Liver (tissue), 9 donors: ENCODE data around the gene FLNA. TPM values are rescaled to one million over a fixed set of nuclear protein-coding genes. Genes with fewer than 3 reads are reported as not detected.

Experiments
- DNase-seq: peaks from one replicate; pipeline ENCODE4 v3.0.0-alpha.2; 2017; ENCODE audit warnings: low spot score
- H3K27ac ChIP-seq, 2 donors: one replicate each; pipeline ENCODE4 v1.7.0; 2013; ENCODE audit warnings: inconsistent platforms in 2 of 2, low read length in 2 of 2, control low read depth in 1 of 2, low read depth in 1 of 2, mild to moderate bottlenecking in 1 of 2
- H3K27me3 ChIP-seq, 4 donors: one replicate each; pipeline versions ENCODE4 v1.6.1 to v1.7.0; 2013; ENCODE audit warnings: low read length in 3 of 4, inconsistent platforms in 1 of 4, mild to moderate bottlenecking in 1 of 4, moderate library complexity in 1 of 4; ENCODE audit not compliant: control insufficient read depth in 4 of 4, insufficient read depth in 4 of 4
- H3K36me3 ChIP-seq, 4 donors: one replicate each; pipeline versions ENCODE4 v1.6.1 to v1.7.0; 2013; ENCODE audit warnings: low read length in 3 of 4, mild to moderate bottlenecking in 3 of 4, low read depth in 1 of 4, moderate library complexity in 1 of 4; ENCODE audit not compliant: control insufficient read depth in 4 of 4, insufficient read depth in 3 of 4
- H3K4me1 ChIP-seq, 4 donors: one replicate each; pipeline versions ENCODE4 v1.6.1 to v1.7.0; 2013; ENCODE audit warnings: low read length in 3 of 4, mild to moderate bottlenecking in 3 of 4, moderate library complexity in 1 of 4; ENCODE audit not compliant: control insufficient read depth in 4 of 4, insufficient read depth in 4 of 4
- H3K4me3 ChIP-seq, 3 donors: one replicate each; pipeline versions ENCODE4 v1.6.1 to v1.7.0; 2013; ENCODE audit warnings: low read length in 3 of 3, control low read depth in 1 of 3, low read depth in 1 of 3, mild to moderate bottlenecking in 1 of 3
- H3K9ac ChIP-seq, 2 donors: one replicate each; pipeline ENCODE4 v1.7.0; 2013; ENCODE audit warnings: low read length in 2 of 2, mild to moderate bottlenecking in 2 of 2, moderate library complexity in 2 of 2, control low read depth in 1 of 2, low read depth in 1 of 2
- H3K9me3 ChIP-seq, 4 donors: one replicate each; pipeline versions ENCODE4 v1.6.1 to v1.7.0; 2013; ENCODE audit warnings: low read length in 3 of 4; ENCODE audit not compliant: control insufficient read depth in 4 of 4
- ATF3 ChIP-seq: IDR thresholded peaks from 2 replicates; pipeline ENCODE4 v1.6.1; 2016; ENCODE audit warnings: antibody characterized with exemption
- CTCF ChIP-seq: fragments of 150-350 bp; IDR thresholded peaks from 2 replicates; pipeline ENCODE4 v1.5.1; 2017; ENCODE audit warnings: improper control_type of control experiment, low read depth, low read length; ENCODE audit not compliant: missing input control
- EGR1 ChIP-seq, 2 donors: IDR thresholded peaks; 2 replicates each; pipeline ENCODE4 v1.6.1; 2016 to 2018; ENCODE audit warnings: antibody characterized with exemption in 2 of 2, low read depth in 2 of 2
- FOXA1 ChIP-seq: IDR thresholded peaks from 2 replicates; pipeline ENCODE4 v1.6.1; 2016; ENCODE audit warnings: antibody characterized with exemption
- FOXA2 ChIP-seq: IDR thresholded peaks from 2 replicates; pipeline ENCODE4 v1.6.1; 2016; ENCODE audit warnings: antibody characterized with exemption
- GABPA ChIP-seq, 2 donors: IDR thresholded peaks in 1 of 2; conservative IDR thresholded peaks in 1 of 2; 2 replicates each; pipeline ENCODE4 v1.6.1; 2016; ENCODE audit warnings: antibody characterized with exemption in 2 of 2, mild to moderate bottlenecking in 1 of 2, moderate library complexity in 1 of 2
- HNF4A ChIP-seq, 2 donors: conservative IDR thresholded peaks; 2 replicates each; pipeline ENCODE4 v1.6.1; 2016; ENCODE audit warnings: antibody characterized with exemption in 2 of 2, mild to moderate bottlenecking in 2 of 2
- HNF4G ChIP-seq: IDR thresholded peaks from 2 replicates; pipeline ENCODE4 v1.6.1; 2016; ENCODE audit warnings: antibody characterized with exemption
- JUND ChIP-seq, 2 donors: IDR thresholded peaks; 2 replicates each; pipeline ENCODE4 v1.6.1; 2016; ENCODE audit warnings: antibody characterized with exemption in 2 of 2
- MAX ChIP-seq: IDR thresholded peaks from 2 replicates; pipeline ENCODE4 v1.6.1; 2016; ENCODE audit warnings: antibody characterized with exemption
- NR2F2 ChIP-seq: IDR thresholded peaks from 2 replicates; pipeline ENCODE4 v1.6.1; 2016; ENCODE audit warnings: antibody characterized with exemption
- RAD21 ChIP-seq, 2 donors: IDR thresholded peaks; 2 replicates each; pipeline ENCODE4 v1.6.1; 2016; ENCODE audit warnings: antibody characterized with exemption in 2 of 2, mild to moderate bottlenecking in 2 of 2
- REST ChIP-seq: IDR thresholded peaks from 2 replicates; pipeline ENCODE4 v1.6.1; 2016; ENCODE audit warnings: antibody characterized with exemption, mild to moderate bottlenecking
- RXRA ChIP-seq, 2 donors: IDR thresholded peaks; 2 replicates each; pipeline ENCODE4 v1.6.1; 2017 to 2018; ENCODE audit warnings: antibody characterized with exemption in 2 of 2, mild to moderate bottlenecking in 1 of 2
- TAF1 ChIP-seq: conservative IDR thresholded peaks from 2 replicates; pipeline ENCODE4 v1.6.1; 2016; ENCODE audit warnings: antibody characterized with exemption, mild to moderate bottlenecking
- YY1 ChIP-seq: IDR thresholded peaks from 2 replicates; pipeline ENCODE4 v1.6.1; 2016; ENCODE audit warnings: antibody characterized with exemption, mild to moderate bottlenecking
- ZBTB33 ChIP-seq: IDR thresholded peaks from 2 replicates; pipeline ENCODE4 v1.6.1; 2016; ENCODE audit warnings: antibody characterized with exemption
- WGBS: extraction: QIAGEN DNeasy Blood & Tissue Kit; methylation state at CpG from one replicate; pipeline ENCODE4 v1.1.7; 2013; 5-methylcytosine and 5-hydroxymethylcytosine counted together
- polyA plus RNA-seq, 2 donors: library from polyadenylated mRNA; stranded (reverse) in 1 of 2; unstranded in 1 of 2; fragments of 200-250 nt in 1 of 2; fragments of >200 nt in 1 of 2; fragmentation: Nextera tagmentation in 1 of 2; extraction: Ambion mirVana in 1 of 2; gene quantifications; one replicate each; pipeline versions ENCODE4 v1.2.1 to v1.2.3, GENCODE V29; 2013 to 2015
- total RNA-seq, 2 donors: library from RNA; depleted of rRNA; stranded (reverse); fragments of >200 nt; gene quantifications; one replicate each; pipeline ENCODE4 v1.2.3, GENCODE V29; 2014
- donor health status: healthy.
- donor health status: healthy.
- donor health status: healthy.
- donor health status: healthy.
- donor health status: healthy.

The FLNA gene
- total and polyA plus RNA-seq, 4 donors: 23.4 to 152 (median 118) TPM

GRCh38 chrX:154307202-154307601 is 67.2 kb downstream of the FLNA start:
- no peak overlapping the region for H3K4me3 ChIP-seq

More at GRCh38 chrX:154307202-154307601, 67.2 kb downstream of the FLNA start:
- no peak overlapping the region for H3K9ac ChIP-seq
- WGBS: 91% methylated on average over 6 of the region's 6 CpGs
- DNase-seq: no peak
- no peaks in the 10 kb centered on the region for H3K36me3 ChIP-seq
- TF ChIP-seq TAF1: no peak
- no peak for TF ChIP-seq REST
- no peak for TF ChIP-seq MAX
- no peak for TF ChIP-seq RAD21 (IDR thresholded peaks at IDR 0.05)
- TF ChIP-seq FOXA1: no peak
- TF ChIP-seq NR2F2: no peak
- TF ChIP-seq JUND (IDR thresholded peaks at IDR 0.05): no peak
- no peak for TF ChIP-seq ATF3
- TF ChIP-seq FOXA2: no peak
- no peak for TF ChIP-seq YY1
- TF ChIP-seq GABPA (IDR thresholded peaks at IDR 0.05 in 1 of 2, conservative IDR thresholded peaks at IDR 0.05 in 1 of 2): no peak
- no peak for TF ChIP-seq HNF4G
- no peak for TF ChIP-seq RXRA (IDR thresholded peaks at IDR 0.05)
- TF ChIP-seq CTCF: no peak
- TF ChIP-seq HNF4A (conservative IDR thresholded peaks at IDR 0.05): no peak
- TF ChIP-seq ZBTB33: no peak
- TF ChIP-seq EGR1 (IDR thresholded peaks at IDR 0.05; ENCODE audit: low read depth in 2 of 2): no peak
- no peak overlapping the region for H3K27ac ChIP-seq
- no peaks in the 10 kb centered on the region for H3K9me3 ChIP-seq
- peaks cover 0 to 5% (median under 1%) of the 10 kb centered on the region in 4 donors for H3K4me1 ChIP-seq
- H3K27me3 ChIP-seq: no peaks in the 10 kb centered on the region
